HepG2 (cell line): ENCODE results near the gene LARP1. TPM values are rescaled to one million over a fixed set of nuclear protein-coding genes. Genes with fewer than 3 reads are reported as not detected.

Source experiments
- FOXJ3 ChIP-seq: sonication (generic); formaldehyde crosslinking; IDR thresholded peaks from 2 replicates; pipeline ENCODE4 v1.4.0; 2020; ENCODE audit warnings: missing genetic modification reagents, mild to moderate bottlenecking, borderline replicate concordance
- MBNL3 ChIP-seq: fragments of 250-450 bp; sonication (Bioruptor Pico); conservative IDR thresholded peaks from 2 replicates; pipeline ENCODE4 v1.8.0; 2022; ENCODE audit warnings: mild to moderate bottlenecking, inconsistent platforms
- ZNF331 ChIP-seq: sonication (generic); formaldehyde crosslinking; IDR thresholded peaks from 2 replicates; pipeline ENCODE4 v1.4.0; 2020; ENCODE audit warnings: missing genetic modification reagents
- ZNF577 ChIP-seq: sonication (generic); formaldehyde crosslinking; IDR thresholded peaks from 2 replicates; pipeline ENCODE4 v1.4.0; 2020; ENCODE audit warnings: mild to moderate bottlenecking, low read depth, missing genetic modification reagents, borderline replicate concordance
- polyA plus RNA-seq, 8 experiments: library from polyadenylated mRNA; depleted of rRNA in 3 of 8; stranded (reverse) in 7 of 8; unstranded in 1 of 8; fragments of >200 nt; fragmentation: Illumina TruSeq in 4 of 8; extraction: Trizol in 4 of 8; gene quantifications; 2 replicates each; pipeline versions ENCODE4 v1.2.1 to v1.2.3, GENCODE V29; 2011 to 2016; ENCODE audit warnings: low read depth in 4 of 8, missing spikeins in 1 of 8, mixed read lengths in 1 of 8; ENCODE audit not compliant: insufficient read depth in 1 of 8
- total RNA-seq, 5 experiments: library from RNA; depleted of rRNA; stranded (reverse); fragments of >200 nt; fragmentation: Illumina TruSeq; extraction: Trizol; gene quantifications; 2 replicates each; pipeline ENCODE4 v1.2.3, GENCODE V29; 2016; ENCODE audit warnings: low read depth in 1 of 5
- TF ChIP-seq, protein P1 (sequence below): sonication (generic); formaldehyde crosslinking; IDR thresholded peaks from 2 replicates; pipeline ENCODE4 v1.4.0; 2020; ENCODE audit warnings: missing genetic modification reagents
- TF ChIP-seq, protein P2 (sequence below): sonication (generic); formaldehyde crosslinking; IDR thresholded peaks from 2 replicates; pipeline ENCODE4 v1.5.1; 2020; ENCODE audit warnings: mild to moderate bottlenecking, missing genetic modification reagents, borderline replicate concordance
- TF ChIP-seq, protein P3 (sequence below): IDR thresholded peaks from 2 replicates; pipeline ENCODE4 v1.6.1; 2018; ENCODE audit warnings: missing genetic modification reagents
- TF ChIP-seq, protein P4 (sequence below): sonication (generic); formaldehyde crosslinking; IDR thresholded peaks from 2 replicates; pipeline ENCODE4 v1.4.0; 2020; ENCODE audit warnings: missing genetic modification reagents
- TF ChIP-seq, protein P5 (sequence below): sonication (generic); formaldehyde crosslinking; IDR thresholded peaks from 2 replicates; pipeline ENCODE4 v1.5.1; 2020; ENCODE audit warnings: missing genetic modification reagents, mild to moderate bottlenecking, borderline replicate concordance
- TF ChIP-seq, protein P6 (sequence below): sonication (generic); formaldehyde crosslinking; IDR thresholded peaks from 2 replicates; pipeline ENCODE4 v1.9.0; 2022; ENCODE audit warnings: low read depth, missing genetic modification reagents
- TF ChIP-seq, protein P7 (sequence below): fragments of 450-650 bp; IDR thresholded peaks from 2 replicates; pipeline ENCODE4 v1.6.1; 2017; ENCODE audit warnings: mild to moderate bottlenecking

LARP1 gene
- total and polyA plus RNA-seq, 2 of the 13 experiments (the other 11 are each of a cell fraction or from before 2014, with no cell fraction given): 45.2 to 61.4 TPM

DNA sequence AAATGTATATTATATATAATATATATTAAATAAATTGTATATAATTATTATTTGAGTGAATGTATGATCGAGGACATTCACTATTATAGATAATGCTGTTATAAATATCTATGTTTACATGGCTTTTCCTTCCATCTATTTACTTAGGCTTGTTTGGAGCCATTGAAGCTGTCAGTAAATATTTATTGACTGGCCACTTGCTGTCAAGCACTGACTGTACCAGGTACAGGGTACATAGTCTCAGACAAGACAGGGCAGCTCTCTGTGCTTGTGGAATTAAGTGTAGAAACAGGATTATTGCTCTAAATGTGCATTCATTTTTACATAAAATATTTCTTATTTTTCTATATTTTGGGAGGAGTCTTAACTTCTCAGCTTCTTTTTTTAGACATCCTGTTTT lies 78.9 kb downstream of the LARP1 start (continued):
- TF ChIP-seq, protein P1, sequence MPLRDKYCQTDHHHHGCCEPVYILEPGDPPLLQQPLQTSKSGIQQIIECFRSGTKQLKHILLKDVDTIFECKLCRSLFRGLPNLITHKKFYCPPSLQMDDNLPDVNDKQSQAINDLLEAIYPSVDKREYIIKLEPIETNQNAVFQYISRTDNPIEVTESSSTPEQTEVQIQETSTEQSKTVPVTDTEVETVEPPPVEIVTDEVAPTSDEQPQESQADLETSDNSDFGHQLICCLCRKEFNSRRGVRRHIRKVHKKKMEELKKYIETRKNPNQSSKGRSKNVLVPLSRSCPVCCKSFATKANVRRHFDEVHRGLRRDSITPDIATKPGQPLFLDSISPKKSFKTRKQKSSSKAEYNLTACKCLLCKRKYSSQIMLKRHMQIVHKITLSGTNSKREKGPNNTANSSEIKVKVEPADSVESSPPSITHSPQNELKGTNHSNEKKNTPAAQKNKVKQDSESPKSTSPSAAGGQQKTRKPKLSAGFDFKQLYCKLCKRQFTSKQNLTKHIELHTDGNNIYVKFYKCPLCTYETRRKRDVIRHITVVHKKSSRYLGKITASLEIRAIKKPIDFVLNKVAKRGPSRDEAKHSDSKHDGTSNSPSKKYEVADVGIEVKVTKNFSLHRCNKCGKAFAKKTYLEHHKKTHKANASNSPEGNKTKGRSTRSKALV (CRISPR knock-in tag): no peak
- TF ChIP-seq, protein P2, sequence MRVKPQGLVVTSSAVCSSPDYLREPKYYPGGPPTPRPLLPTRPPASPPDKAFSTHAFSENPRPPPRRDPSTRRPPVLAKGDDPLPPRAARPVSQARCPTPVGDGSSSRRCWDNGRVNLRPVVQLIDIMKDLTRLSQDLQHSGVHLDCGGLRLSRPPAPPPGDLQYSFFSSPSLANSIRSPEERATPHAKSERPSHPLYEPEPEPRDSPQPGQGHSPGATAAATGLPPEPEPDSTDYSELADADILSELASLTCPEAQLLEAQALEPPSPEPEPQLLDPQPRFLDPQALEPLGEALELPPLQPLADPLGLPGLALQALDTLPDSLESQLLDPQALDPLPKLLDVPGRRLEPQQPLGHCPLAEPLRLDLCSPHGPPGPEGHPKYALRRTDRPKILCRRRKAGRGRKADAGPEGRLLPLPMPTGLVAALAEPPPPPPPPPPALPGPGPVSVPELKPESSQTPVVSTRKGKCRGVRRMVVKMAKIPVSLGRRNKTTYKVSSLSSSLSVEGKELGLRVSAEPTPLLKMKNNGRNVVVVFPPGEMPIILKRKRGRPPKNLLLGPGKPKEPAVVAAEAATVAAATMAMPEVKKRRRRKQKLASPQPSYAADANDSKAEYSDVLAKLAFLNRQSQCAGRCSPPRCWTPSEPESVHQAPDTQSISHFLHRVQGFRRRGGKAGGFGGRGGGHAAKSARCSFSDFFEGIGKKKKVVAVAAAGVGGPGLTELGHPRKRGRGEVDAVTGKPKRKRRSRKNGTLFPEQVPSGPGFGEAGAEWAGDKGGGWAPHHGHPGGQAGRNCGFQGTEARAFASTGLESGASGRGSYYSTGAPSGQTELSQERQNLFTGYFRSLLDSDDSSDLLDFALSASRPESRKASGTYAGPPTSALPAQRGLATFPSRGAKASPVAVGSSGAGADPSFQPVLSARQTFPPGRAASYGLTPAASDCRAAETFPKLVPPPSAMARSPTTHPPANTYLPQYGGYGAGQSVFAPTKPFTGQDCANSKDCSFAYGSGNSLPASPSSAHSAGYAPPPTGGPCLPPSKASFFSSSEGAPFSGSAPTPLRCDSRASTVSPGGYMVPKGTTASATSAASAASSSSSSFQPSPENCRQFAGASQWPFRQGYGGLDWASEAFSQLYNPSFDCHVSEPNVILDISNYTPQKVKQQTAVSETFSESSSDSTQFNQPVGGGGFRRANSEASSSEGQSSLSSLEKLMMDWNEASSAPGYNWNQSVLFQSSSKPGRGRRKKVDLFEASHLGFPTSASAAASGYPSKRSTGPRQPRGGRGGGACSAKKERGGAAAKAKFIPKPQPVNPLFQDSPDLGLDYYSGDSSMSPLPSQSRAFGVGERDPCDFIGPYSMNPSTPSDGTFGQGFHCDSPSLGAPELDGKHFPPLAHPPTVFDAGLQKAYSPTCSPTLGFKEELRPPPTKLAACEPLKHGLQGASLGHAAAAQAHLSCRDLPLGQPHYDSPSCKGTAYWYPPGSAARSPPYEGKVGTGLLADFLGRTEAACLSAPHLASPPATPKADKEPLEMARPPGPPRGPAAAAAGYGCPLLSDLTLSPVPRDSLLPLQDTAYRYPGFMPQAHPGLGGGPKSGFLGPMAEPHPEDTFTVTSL (CRISPR knock-in tag): peak; percentile 58; the same call in 1 of the 2 replicates
- TF ChIP-seq, protein P3, sequence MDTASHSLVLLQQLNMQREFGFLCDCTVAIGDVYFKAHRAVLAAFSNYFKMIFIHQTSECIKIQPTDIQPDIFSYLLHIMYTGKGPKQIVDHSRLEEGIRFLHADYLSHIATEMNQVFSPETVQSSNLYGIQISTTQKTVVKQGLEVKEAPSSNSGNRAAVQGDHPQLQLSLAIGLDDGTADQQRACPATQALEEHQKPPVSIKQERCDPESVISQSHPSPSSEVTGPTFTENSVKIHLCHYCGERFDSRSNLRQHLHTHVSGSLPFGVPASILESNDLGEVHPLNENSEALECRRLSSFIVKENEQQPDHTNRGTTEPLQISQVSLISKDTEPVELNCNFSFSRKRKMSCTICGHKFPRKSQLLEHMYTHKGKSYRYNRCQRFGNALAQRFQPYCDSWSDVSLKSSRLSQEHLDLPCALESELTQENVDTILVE: 0 out of 2 replicates have a peak, but pooled peaks have one; percentile 48
- TF ChIP-seq ZNF331 (CRISPR knock-in tag) (no peak), MBNL3 (no peak), ZNF577 (CRISPR knock-in tag) (no peak), FOXJ3 (CRISPR knock-in tag) (peak; percentile 66; the same call in 1 of the 2 replicates)
- TF ChIP-seq, protein P4, sequence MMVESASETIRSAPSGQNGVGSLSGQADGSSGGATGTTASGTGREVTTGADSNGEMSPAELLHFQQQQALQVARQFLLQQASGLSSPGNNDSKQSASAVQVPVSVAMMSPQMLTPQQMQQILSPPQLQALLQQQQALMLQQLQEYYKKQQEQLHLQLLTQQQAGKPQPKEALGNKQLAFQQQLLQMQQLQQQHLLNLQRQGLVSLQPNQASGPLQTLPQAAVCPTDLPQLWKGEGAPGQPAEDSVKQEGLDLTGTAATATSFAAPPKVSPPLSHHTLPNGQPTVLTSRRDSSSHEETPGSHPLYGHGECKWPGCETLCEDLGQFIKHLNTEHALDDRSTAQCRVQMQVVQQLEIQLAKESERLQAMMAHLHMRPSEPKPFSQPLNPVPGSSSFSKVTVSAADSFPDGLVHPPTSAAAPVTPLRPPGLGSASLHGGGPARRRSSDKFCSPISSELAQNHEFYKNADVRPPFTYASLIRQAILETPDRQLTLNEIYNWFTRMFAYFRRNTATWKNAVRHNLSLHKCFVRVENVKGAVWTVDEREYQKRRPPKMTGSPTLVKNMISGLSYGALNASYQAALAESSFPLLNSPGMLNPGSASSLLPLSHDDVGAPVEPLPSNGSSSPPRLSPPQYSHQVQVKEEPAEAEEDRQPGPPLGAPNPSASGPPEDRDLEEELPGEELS: peak; percentile 93
- TF ChIP-seq, protein P5, sequence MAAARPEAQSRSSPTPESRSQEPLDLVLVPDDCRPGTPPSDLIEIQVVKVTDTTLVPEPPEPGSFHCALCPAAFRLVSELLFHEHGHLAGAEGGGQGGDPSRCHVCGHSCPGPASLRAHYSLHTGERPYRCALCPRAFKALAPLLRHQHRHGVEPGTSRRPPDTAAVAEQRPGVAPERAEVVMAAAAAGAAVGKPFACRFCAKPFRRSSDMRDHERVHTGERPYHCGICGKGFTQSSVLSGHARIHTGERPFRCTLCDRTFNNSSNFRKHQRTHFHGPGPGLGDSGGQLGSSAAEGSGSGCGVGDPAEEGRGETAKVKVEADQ (CRISPR knock-in tag): no peak
- TF ChIP-seq, protein P6, sequence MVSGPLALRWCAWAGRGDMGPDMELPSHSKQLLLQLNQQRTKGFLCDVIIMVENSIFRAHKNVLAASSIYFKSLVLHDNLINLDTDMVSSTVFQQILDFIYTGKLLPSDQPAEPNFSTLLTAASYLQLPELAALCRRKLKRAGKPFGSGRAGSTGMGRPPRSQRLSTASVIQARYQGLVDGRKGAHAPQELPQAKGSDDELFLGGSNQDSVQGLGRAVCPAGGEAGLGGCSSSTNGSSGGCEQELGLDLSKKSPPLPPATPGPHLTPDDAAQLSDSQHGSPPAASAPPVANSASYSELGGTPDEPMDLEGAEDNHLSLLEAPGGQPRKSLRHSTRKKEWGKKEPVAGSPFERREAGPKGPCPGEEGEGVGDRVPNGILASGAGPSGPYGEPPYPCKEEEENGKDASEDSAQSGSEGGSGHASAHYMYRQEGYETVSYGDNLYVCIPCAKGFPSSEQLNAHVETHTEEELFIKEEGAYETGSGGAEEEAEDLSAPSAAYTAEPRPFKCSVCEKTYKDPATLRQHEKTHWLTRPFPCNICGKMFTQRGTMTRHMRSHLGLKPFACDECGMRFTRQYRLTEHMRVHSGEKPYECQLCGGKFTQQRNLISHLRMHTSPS: no peak
- TF ChIP-seq, protein P7, sequence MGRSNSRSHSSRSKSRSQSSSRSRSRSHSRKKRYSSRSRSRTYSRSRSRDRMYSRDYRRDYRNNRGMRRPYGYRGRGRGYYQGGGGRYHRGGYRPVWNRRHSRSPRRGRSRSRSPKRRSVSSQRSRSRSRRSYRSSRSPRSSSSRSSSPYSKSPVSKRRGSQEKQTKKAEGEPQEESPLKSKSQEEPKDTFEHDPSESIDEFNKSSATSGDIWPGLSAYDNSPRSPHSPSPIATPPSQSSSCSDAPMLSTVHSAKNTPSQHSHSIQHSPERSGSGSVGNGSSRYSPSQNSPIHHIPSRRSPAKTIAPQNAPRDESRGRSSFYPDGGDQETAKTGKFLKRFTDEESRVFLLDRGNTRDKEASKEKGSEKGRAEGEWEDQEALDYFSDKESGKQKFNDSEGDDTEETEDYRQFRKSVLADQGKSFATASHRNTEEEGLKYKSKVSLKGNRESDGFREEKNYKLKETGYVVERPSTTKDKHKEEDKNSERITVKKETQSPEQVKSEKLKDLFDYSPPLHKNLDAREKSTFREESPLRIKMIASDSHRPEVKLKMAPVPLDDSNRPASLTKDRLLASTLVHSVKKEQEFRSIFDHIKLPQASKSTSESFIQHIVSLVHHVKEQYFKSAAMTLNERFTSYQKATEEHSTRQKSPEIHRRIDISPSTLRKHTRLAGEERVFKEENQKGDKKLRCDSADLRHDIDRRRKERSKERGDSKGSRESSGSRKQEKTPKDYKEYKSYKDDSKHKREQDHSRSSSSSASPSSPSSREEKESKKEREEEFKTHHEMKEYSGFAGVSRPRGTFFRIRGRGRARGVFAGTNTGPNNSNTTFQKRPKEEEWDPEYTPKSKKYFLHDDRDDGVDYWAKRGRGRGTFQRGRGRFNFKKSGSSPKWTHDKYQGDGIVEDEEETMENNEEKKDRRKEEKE: no peak
